ENCODE results near the gene MRNIP.

MRNIP gene

GRCh38 chr5:179873588-179874110, 15.0 kb upstream of the MRNIP start:
- TF ChIP-seq CTCF (conservative IDR thresholded peaks at IDR 0.05), result no peak
- H3K27ac ChIP-seq, result no peak overlapping the region; the same call in 1 of the 2 replicates

- H3K27ac ChIP-seq, result peak overlapping the region; percentile 18; the same call in 1 of the 2 replicates
- TF ChIP-seq CTCF (conservative IDR thresholded peaks at IDR 0.05), result no peak
Observed at GRCh38 chr5:179872828-179873575, 14.4 kb upstream of the MRNIP start.

GRCh38 chr5:179872055-179872827, 13.6 kb upstream of the MRNIP start:
- no peak for TF ChIP-seq CTCF (conservative IDR thresholded peaks at IDR 0.05)
- H3K27ac ChIP-seq, result peak overlapping the region; percentile 18; the same call in 1 of the 2 replicates

GRCh38 chr5:179871533-179871932, 12.9 kb upstream of the MRNIP start:
- H3K27ac ChIP-seq, result peak overlapping the region; percentile 36; the same call in 1 of the 2 replicates

- peak overlapping the region; percentile 36 for H3K27ac ChIP-seq
- TF ChIP-seq CTCF (conservative IDR thresholded peaks at IDR 0.05), result no peak
Observed at GRCh38 chr5:179870952-179871351, 12.3 kb upstream of the MRNIP start.

GRCh38 chr5:179870403-179870903, 11.8 kb upstream of the MRNIP start:
- TF ChIP-seq CTCF (conservative IDR thresholded peaks at IDR 0.05), result peak; percentile 92
- peak overlapping the region; percentile 36 for H3K27ac ChIP-seq

- no peak overlapping the region for H3K27ac ChIP-seq
- no peak for TF ChIP-seq CTCF (conservative IDR thresholded peaks at IDR 0.05)
Observed at GRCh38 chr5:179869641-179870402, 11.2 kb upstream of the MRNIP start.
